Loucy (cell line): ENCODE measurements around the gene PI4KA.

Experiments used
- CTCF ChIP-seq: fragments of 200-600 bp; sonication (generic); conservative IDR thresholded peaks from 2 replicates; pipeline ENCODE4 v1.5.1; 2014; ENCODE audit warnings: mild to moderate bottlenecking, antibody characterized with exemption, low read length
- EZH2phosphoT487 ChIP-seq: fragments of 200-600 bp; IDR thresholded peaks from 2 replicates; pipeline ENCODE4 v1.6.1; 2018; ENCODE audit warnings: antibody characterized with exemption, mild to moderate bottlenecking, moderate library complexity, borderline replicate concordance

- no peak for TF ChIP-seq CTCF
- no peak for TF ChIP-seq EZH2phosphoT487
These were observed 113.5 kb downstream of the PI4KA start for GRCh38 chr22:20745119-20745518.
